Erythroblast (primary cell): ENCODE measurements around the gene ZNF529.

Experiments
- GATA1 ChIP-seq: IDR thresholded peaks from 2 replicates; pipeline ENCODE4 v1.6.1; 2011; ENCODE audit warnings: low read depth, mild to moderate bottlenecking, control low read depth, low read length, moderate library complexity
- POLR2A ChIP-seq: IDR thresholded peaks from 2 replicates; pipeline ENCODE4 v1.6.1; 2011; ENCODE audit warnings: mild to moderate bottlenecking, low read length

GRCh38 chr19:36605101-36605876 is 32.2 kb upstream of the ZNF529 start, which contains the start of gene ZNF382:
- TF ChIP-seq POLR2A (peak; percentile 87), GATA1 (no peak)
